A549 (cell line): Measurements from ENCODE around the gene PCDHGA9.
"Not testable (repeated sequence)": the region's sequence is repeated elsewhere in the genome, so short reads cannot be mapped to it uniquely, and the experiment has no call there.

ENCODE experiments used
- MYC ChIP-seq: IDR thresholded peaks from 2 replicates; pipeline ENCODE4 v1.6.1; 2012; ENCODE audit warnings: mild to moderate bottlenecking, inconsistent platforms, low read length, improper control_type of control experiment, borderline replicate concordance
- POLR2A ChIP-seq: IDR thresholded peaks from 2 replicates; pipeline ENCODE4 v1.6.1; 2012; ENCODE audit warnings: mild to moderate bottlenecking, low read length
- REST ChIP-seq: fragments of 200-600 bp; sonication (generic); IDR thresholded peaks from 2 replicates; pipeline ENCODE4 v1.6.1; 2016; ENCODE audit warnings: antibody characterized with exemption, mild to moderate bottlenecking, moderate library complexity
- TF ChIP-seq, protein P1 (sequence below): fragments of >200 bp; sonication (Bioruptor Twin); formaldehyde crosslinking; IDR thresholded peaks from 3 replicates; pipeline ENCODE4 v1.5.1; 2016
- TF ChIP-seq, protein P2 (sequence below): IDR thresholded peaks from 2 replicates; pipeline ENCODE4 v1.6.1; 2012
- TF ChIP-seq, protein P3 (sequence below): fragments of 450-650 bp; IDR thresholded peaks from 2 replicates; pipeline ENCODE4 v1.6.1; 2014; ENCODE audit warnings: antibody characterized with exemption

DNA sequence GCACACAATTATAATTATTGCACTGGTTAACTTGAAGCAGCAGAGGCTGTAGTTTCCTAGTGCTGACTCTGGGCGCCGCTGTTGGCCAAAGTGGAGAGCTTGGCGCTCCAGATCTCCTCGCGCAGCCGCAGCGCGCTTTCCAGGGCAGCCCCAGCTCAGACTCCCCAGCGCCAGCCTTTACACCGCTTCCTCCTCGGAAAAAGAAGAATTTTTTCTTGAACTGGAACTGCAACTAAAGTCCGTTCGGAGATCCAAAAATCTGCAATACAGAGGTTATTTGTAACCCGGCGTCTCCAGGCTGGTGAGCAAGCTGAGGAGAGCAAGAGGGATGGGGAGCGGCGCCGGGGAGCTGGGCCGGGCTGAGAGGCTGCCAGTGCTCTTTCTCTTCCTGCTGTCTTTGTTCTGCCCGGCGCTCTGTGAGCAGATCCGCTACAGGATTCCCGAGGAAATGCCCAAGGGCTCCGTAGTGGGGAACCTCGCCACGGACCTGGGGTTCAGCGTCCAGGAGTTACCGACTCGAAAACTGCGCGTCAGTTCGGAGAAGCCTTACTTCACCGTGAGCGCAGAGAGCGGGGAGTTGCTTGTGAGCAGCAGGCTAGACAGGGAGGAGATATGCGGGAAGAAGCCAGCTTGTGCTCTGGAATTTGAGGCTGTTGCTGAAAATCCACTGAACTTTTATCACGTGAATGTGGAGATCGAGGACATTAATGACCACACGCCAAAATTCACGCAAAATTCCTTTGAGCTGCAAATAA lies 14.8 kb upstream of the PCDHGA9 start, which contains the start of gene PCDHGB4:
- TF ChIP-seq REST, POLR2A, MYC: not testable (repeated sequence)
- TF ChIP-seq, protein P1, sequence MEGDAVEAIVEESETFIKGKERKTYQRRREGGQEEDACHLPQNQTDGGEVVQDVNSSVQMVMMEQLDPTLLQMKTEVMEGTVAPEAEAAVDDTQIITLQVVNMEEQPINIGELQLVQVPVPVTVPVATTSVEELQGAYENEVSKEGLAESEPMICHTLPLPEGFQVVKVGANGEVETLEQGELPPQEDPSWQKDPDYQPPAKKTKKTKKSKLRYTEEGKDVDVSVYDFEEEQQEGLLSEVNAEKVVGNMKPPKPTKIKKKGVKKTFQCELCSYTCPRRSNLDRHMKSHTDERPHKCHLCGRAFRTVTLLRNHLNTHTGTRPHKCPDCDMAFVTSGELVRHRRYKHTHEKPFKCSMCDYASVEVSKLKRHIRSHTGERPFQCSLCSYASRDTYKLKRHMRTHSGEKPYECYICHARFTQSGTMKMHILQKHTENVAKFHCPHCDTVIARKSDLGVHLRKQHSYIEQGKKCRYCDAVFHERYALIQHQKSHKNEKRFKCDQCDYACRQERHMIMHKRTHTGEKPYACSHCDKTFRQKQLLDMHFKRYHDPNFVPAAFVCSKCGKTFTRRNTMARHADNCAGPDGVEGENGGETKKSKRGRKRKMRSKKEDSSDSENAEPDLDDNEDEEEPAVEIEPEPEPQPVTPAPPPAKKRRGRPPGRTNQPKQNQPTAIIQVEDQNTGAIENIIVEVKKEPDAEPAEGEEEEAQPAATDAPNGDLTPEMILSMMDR = peak; percentile 13; the same call in 1 of the 3 replicates
- TF ChIP-seq, protein P2, sequence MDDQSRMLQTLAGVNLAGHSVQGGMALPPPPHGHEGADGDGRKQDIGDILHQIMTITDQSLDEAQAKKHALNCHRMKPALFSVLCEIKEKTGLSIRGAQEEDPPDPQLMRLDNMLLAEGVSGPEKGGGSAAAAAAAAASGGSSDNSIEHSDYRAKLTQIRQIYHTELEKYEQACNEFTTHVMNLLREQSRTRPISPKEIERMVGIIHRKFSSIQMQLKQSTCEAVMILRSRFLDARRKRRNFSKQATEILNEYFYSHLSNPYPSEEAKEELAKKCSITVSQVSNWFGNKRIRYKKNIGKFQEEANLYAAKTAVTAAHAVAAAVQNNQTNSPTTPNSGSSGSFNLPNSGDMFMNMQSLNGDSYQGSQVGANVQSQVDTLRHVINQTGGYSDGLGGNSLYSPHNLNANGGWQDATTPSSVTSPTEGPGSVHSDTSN = not testable (repeated sequence)
- TF ChIP-seq, protein P3, sequence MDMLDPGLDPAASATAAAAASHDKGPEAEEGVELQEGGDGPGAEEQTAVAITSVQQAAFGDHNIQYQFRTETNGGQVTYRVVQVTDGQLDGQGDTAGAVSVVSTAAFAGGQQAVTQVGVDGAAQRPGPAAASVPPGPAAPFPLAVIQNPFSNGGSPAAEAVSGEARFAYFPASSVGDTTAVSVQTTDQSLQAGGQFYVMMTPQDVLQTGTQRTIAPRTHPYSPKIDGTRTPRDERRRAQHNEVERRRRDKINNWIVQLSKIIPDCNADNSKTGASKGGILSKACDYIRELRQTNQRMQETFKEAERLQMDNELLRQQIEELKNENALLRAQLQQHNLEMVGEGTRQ = not testable (repeated sequence)
